Stomach smooth muscle (tissue), 2 donors: ENCODE data around the gene COMMD1.

ENCODE experiments used
- H3K27ac ChIP-seq: one replicate; pipeline ENCODE4 v1.7.0; 2013; ENCODE audit warnings: mild to moderate bottlenecking, low read length, inconsistent platforms
- H3K27me3 ChIP-seq, 2 donors: one replicate each; pipeline ENCODE4 v1.7.0; 2013; ENCODE audit warnings: low read length in 2 of 2; ENCODE audit not compliant: insufficient read depth in 2 of 2, control insufficient read depth in 1 of 2
- H3K36me3 ChIP-seq, 2 donors: one replicate each; pipeline ENCODE4 v1.7.0; 2013; ENCODE audit warnings: low read length in 2 of 2; ENCODE audit not compliant: control insufficient read depth in 2 of 2, insufficient read depth in 2 of 2
- H3K4me1 ChIP-seq: one replicate; pipeline ENCODE4 v1.7.0; 2013; ENCODE audit warnings: low read length; ENCODE audit not compliant: control insufficient read depth, insufficient read depth
- H3K4me3 ChIP-seq, 2 donors: one replicate each; pipeline ENCODE4 v1.7.0; 2013; ENCODE audit warnings: low read length in 2 of 2
- H3K9ac ChIP-seq, 2 donors: one replicate each; pipeline ENCODE4 v1.7.0; 2013; ENCODE audit warnings: low read length in 2 of 2, mild to moderate bottlenecking in 1 of 2
- H3K9me3 ChIP-seq, 2 donors: one replicate each; pipeline ENCODE4 v1.7.0; 2013; ENCODE audit warnings: low read length in 2 of 2; ENCODE audit not compliant: control insufficient read depth in 2 of 2
- donor health status: healthy.
- donor health status: Pancreatic carcinoma.

The COMMD1 gene

DNA sequence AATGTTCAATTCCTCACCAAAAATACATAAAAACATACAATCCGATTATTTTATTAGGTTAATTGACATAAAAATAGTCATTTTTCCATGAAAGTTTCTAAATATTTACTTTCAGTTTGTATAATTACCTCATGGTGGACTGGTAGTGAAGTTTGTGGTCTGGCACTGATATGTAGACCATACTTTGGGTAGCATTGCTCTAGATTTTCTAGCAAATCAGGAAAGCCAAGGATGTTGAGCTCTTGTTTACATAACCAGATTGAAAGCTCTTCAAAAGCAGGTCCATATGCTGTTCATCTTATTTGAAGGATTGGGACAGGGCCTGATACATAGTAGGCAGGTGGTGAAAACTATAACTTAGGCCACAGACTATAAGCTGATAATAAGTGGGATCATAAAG lies 61.8 kb downstream of the COMMD1 start:
- H3K27me3 ChIP-seq = no peaks in the 10 kb centered on the region
- no peak overlapping the region for H3K9ac ChIP-seq
- no peak overlapping the region for H3K4me3 ChIP-seq
- H3K9me3 ChIP-seq = no peaks in the 10 kb centered on the region
- no peak overlapping the region for H3K27ac ChIP-seq
- peaks cover under 1% of the 10 kb centered on the region for H3K4me1 ChIP-seq
- H3K36me3 ChIP-seq = no peaks in the 10 kb centered on the region

GRCh38 chr2:61969376-61969775 lies 63.9 kb downstream of the COMMD1 start:
- no peak overlapping the region for H3K27ac ChIP-seq
- H3K27me3 ChIP-seq = no peaks in the 10 kb centered on the region
- no peak overlapping the region for H3K4me3 ChIP-seq
- no peaks in the 10 kb centered on the region for H3K4me1 ChIP-seq
- no peaks in the 10 kb centered on the region for H3K9me3 ChIP-seq
- no peaks in the 10 kb centered on the region for H3K36me3 ChIP-seq
- no peak overlapping the region for H3K9ac ChIP-seq

GRCh38 chr2:61970807-61971556 lies 65.5 kb downstream of the COMMD1 start:
- Histone ChIP-seq H3K27me3 (no peaks in the 10 kb centered on the region), H3K9ac (peak overlapping the region in 1 of 2 donors; percentile 31), H3K4me1 (no peaks in the 10 kb centered on the region), H3K4me3 (peak overlapping the region; percentile 21 to 63), H3K27ac (peak overlapping the region; percentile 18), H3K36me3 (no peaks in the 10 kb centered on the region), H3K9me3 (no peaks in the 10 kb centered on the region)

- Histone ChIP-seq H3K9ac (no peak overlapping the region), H3K27me3 (no peaks in the 10 kb centered on the region), H3K36me3 (no peaks in the 10 kb centered on the region), H3K4me3 (no peak overlapping the region), H3K4me1 (no peaks in the 10 kb centered on the region), H3K27ac (no peak overlapping the region), H3K9me3 (peaks cover 0 to 8% of the 10 kb centered on the region in 2 donors)
Measured at GRCh38 chr2:61978522-61978921, 73.0 kb downstream of the COMMD1 start.

- H3K36me3 ChIP-seq = no peaks in the 10 kb centered on the region
Measured at GRCh38 chr2:61980758-61981157, 75.3 kb downstream of the COMMD1 start.

DNA sequence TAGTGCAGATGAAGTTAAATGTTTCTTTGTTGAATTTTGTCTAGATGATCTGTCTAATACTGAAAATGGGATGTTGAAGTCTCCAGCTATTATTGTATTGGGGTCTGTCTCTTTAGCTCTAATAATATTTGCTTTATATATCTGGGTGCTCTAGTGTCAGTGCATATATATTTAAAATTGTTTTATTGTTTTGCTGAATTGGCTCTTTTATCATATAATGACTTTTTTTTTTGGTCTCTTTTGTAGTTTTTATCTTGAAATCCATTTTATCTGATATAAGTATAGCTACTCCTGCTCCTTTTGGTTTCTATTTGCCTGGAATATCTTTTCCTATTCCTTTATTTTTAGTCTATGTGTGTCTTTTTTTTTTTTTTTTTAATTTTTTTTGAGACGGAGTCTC lies 79.2 kb downstream of the COMMD1 start:
- peaks cover 0 to 8% of the 10 kb centered on the region in 2 donors for H3K9me3 ChIP-seq
- H3K4me1 ChIP-seq = no peaks in the 10 kb centered on the region
- no peak overlapping the region for H3K9ac ChIP-seq
- no peaks in the 10 kb centered on the region for H3K36me3 ChIP-seq
- H3K27me3 ChIP-seq = no peaks in the 10 kb centered on the region
- H3K27ac ChIP-seq = no peak overlapping the region
- no peak overlapping the region for H3K4me3 ChIP-seq

More at GRCh38 chr2:61980758-61981157, 75.3 kb downstream of the COMMD1 start:
- no peaks in the 10 kb centered on the region for H3K4me1 ChIP-seq
- no peak overlapping the region for H3K4me3 ChIP-seq
- H3K27ac ChIP-seq = no peak overlapping the region
- H3K9me3 ChIP-seq = peaks cover 0 to 8% of the 10 kb centered on the region in 2 donors
- no peaks in the 10 kb centered on the region for H3K27me3 ChIP-seq
- H3K9ac ChIP-seq = no peak overlapping the region

- Histone ChIP-seq H3K4me1 (no peaks in the 10 kb centered on the region), H3K27me3 (no peaks in the 10 kb centered on the region), H3K4me3 (no peak overlapping the region), H3K27ac (no peak overlapping the region), H3K36me3 (no peaks in the 10 kb centered on the region), H3K9ac (no peak overlapping the region), H3K9me3 (no peaks in the 10 kb centered on the region)
Measured at GRCh38 chr2:61988462-61989366, 83.2 kb downstream of the COMMD1 start.

- no peak overlapping the region for H3K27ac ChIP-seq
- no peak overlapping the region for H3K9ac ChIP-seq
- no peaks in the 10 kb centered on the region for H3K36me3 ChIP-seq
- no peak overlapping the region for H3K4me3 ChIP-seq
- H3K27me3 ChIP-seq = no peaks in the 10 kb centered on the region
- no peaks in the 10 kb centered on the region for H3K9me3 ChIP-seq
- no peaks in the 10 kb centered on the region for H3K4me1 ChIP-seq
Measured at GRCh38 chr2:61993422-61994024, 88.0 kb downstream of the COMMD1 start.

GRCh38 chr2:61994531-61994930 lies 89.1 kb downstream of the COMMD1 start:
- Histone ChIP-seq H3K4me1 (no peaks in the 10 kb centered on the region), H3K9me3 (no peaks in the 10 kb centered on the region), H3K27me3 (no peaks in the 10 kb centered on the region), H3K27ac (no peak overlapping the region), H3K36me3 (no peaks in the 10 kb centered on the region), H3K9ac (no peak overlapping the region), H3K4me3 (no peak overlapping the region)

DNA sequence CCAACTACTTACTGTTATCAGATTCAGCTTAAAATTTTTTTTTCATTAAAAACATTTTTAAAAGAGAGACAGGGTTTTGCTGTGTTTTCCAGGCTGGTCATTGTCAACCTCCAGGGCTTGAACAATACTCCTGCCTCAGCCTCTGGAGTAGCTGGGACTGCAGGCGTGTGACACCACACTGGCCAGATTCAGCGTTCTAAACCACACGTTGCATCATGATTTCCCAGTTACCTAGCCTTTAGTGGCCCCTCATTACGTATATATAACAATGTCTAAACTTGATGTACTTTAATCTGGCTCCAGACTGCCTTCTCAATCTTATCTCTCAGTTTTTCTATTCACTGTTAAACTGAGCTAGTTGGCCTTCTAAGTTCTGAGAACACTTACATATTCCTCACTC lies 89.6 kb downstream of the COMMD1 start:
- Histone ChIP-seq H3K9me3 (no peaks in the 10 kb centered on the region), H3K27me3 (no peaks in the 10 kb centered on the region), H3K4me1 (no peaks in the 10 kb centered on the region), H3K4me3 (no peak overlapping the region), H3K9ac (no peak overlapping the region), H3K36me3 (no peaks in the 10 kb centered on the region), H3K27ac (no peak overlapping the region)
